Stimulated activated CD8-positive, alpha-beta memory T cell treated with anti-CD3 and anti-CD28 coated beads, Interleukin-12 subunit alpha, Interleukin-12 subunit beta, amount 100 ng/mL, for 24 hours (primary cell): ENCODE data around the gene SCGB2B2.
"Not testable (repeated sequence)": the region's sequence is repeated elsewhere in the genome, so short reads cannot be mapped to it uniquely, and the experiment has no call there.

Source experiments
- DNase-seq: peaks from one replicate; pipeline ENCODE4 v3.0.0-alpha.2; 2020; ENCODE audit errors: extremely low read depth

The SCGB2B2 gene

DNA sequence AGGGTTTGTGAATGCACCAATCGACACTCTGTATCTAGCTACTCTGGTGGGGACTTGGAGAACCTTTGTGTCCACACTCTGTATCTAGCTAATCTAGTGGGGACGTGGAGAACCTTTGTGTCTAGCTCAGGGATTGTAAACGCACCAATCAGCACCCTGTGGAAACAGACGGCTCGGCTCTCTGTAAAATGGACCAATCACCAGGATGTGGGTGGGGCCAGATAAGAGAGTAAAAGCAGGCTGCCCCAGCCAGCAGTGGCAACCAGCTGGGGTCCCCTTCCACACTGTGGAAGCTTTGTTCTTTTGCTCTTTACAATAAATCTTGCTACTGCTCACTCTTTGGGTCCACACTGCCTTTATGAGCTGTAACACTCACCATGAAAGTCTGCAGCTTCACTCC, 8.3 kb downstream of the SCGB2B2 start:
- DNase-seq = not testable (repeated sequence)

DNA sequence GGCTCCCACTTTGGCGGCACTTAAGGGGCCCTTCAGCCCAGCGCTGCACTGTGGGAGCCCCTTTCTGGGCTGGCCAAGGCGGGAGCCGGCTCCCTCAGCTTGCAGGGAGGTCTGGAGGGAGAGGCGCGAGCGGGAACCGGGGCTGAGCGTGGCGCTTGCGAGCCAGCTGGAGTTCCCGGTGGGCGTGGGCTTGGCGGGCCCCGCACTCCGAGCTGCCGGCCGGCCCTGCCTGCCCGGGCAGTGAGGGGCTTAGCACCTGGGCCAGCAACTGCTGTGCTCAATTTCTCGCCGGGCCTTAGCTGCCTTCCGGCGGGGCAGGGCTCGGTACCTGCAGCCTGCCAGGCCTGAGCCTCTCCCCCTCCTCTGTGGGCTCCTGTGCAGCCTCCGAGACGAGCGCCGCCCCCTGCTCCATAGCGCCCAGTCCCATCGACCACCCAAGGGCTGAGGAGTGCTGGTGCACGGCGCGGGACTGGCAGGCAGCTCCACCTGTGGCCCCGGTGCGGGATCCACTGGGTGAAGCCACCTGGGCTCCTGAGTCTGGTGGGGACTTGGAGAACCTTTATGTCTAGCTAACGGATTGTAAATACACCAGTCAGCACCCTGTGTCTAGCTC, 8.8 kb downstream of the SCGB2B2 start:
- not testable (repeated sequence) for DNase-seq

DNA sequence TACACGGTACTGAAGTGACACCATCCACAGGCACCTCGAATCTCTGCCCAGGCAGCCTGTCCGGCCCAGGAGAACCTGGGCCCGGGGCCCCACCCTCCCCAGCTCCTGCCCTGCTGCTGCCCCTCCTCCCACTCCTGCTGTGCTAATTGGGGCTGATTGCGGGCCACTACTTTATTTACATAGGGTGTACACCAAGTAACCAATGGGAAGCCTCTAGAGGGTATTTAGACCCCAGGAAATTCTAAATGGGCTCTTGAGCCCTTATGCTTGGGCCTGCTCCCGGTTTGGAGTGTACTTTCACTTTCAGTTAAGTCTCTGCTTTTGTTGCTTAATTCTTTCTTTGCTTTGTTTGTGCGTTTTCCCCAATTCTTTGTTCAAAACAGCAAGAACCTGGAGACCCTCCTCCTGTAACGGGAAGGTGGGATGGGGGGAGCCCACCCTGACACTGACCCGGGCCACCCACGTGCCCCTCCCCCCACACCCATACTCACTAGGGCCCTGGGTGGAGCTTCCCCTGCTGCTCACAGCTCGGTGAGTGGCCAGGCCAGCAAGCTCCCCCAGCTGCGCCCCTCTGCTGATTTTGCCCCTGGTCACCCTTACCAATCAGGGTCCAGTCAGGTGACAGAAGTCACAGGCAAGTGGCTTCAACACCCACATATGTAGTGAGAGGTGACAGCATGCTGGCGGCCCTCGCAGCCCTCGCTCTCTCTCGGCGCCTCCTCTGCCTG, 9.4 kb downstream of the SCGB2B2 start:
- DNase-seq = no peak

DNA sequence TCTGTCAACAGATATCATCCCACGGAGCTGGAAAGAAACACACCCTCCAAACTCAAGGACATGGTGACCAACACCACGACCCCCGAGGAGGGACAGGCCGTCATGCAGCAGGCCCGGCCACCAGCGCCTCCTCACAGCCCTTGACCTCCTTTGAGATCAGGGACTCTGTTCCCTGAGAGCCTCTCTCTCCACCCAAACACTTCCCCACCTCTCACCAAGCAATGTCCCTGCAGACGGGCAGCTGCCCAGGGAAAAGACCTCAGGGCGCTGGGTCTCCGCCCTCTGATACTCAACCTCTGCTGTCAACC, 10.0 kb downstream of the SCGB2B2 start:
- DNase-seq = no peak

DNA sequence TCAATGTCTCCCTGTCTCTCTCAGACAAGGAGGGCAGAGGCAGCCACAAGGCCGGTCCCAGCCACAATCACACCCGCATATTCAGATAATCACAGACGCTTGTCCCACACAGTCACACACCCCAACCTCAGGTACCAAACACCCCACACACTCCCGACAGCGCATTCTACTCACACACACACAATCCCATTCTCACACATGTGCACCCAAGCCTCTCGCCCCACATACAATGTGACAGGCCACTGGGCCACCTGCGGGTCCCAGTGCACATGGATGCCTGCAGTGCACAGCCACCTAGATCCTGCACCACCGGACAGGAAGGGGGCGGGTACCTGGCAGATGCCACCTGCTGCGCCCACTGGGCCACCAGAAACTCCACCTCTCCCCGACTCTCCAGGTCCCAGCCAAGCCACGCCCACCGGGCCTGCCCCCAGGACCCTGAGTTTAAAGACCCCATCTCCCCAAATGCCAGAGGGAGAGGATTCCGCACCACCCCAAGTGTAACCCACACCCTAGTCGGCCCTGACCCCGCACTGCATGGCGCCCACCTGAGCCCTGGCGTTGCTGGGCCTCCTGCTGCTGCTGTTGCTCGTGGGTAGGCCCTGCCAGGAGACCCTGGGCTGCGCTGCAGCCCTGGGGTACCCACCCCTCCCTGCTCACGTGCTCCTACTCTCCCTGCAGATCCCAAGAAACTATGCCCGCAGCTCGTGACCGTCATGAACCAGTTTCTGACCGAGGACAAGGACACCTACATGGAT, 10.6 kb downstream of the SCGB2B2 start:
- no peak for DNase-seq

DNA sequence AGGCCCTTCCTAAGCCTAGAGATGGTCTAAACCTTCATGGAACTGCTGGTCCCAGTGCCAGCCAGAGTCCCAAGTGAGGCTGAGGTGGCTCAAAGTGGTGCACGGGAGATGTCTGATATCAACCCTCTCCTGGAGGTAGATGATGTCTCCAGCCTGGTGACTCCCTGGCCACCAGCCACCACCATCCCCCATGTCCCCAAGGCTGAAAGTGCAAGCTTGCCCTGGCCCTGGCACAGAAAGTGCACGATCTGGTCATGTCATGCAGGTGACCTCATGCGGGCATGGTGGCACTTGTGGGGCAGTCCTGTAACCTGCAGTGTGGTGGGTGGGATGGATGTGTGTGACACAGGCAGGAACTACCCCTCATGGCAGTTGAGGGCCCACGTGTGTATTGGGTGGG, 11.7 kb downstream of the SCGB2B2 start:
- DNase-seq = not testable (repeated sequence)

DNA sequence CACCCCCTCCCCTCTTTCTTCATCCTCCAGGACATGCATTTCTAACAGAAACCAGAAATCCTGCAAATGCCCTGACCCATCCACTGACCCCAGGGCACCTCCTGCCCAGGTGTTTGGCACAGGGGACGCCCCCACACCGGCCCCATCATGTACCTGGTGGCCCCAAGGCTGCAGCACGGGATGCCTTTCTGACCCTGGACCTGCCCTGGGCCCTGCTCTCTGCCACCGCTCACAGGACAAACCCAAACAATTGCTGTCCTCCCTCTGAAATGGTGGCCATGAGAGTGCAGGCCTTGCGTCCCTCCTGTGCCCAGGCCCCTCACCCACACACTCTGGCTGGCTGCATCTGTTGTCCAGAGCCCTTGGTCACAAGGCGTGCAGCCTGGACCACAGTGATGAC, 12.1 kb downstream of the SCGB2B2 start:
- no peak for DNase-seq

DNA sequence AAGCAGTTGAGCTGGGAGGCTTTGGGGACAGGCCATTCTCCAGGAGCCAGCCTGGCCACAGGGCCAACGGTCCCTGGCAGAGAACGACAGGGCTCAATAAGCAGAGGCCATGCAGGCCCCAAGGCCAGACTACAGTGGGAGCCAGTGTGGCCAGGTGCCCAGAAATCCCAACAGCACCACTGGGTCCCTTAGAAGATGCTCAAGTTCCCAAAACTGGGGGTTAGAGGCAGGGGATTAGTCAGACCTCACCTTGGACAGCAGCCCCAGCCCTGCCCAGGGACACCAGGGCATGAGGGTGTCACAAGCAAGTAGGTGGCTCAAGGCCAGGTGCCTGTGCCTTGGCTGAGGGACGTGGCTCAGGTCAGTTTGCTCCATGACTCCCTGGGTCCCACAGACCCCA, 12.8 kb downstream of the SCGB2B2 start:
- no peak for DNase-seq

DNA sequence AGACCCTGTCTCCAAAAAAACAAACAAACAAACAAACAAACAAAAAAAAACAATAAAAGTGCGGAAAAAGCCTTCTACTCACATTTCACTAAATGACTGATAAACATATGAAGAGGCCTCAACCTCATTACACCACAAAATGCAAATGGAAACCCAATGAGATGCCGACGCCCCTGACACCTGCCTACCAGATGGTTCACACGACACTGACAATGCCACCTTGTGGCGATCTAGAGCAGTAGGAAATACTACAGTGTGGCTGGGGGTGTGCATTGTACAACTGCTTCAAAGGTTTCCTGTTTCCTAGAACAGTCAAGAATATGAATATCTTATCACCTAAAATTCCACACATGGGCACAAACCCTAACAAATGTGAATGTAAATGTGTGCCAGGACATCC, 14.0 kb downstream of the SCGB2B2 start:
- no peak for DNase-seq

DNA sequence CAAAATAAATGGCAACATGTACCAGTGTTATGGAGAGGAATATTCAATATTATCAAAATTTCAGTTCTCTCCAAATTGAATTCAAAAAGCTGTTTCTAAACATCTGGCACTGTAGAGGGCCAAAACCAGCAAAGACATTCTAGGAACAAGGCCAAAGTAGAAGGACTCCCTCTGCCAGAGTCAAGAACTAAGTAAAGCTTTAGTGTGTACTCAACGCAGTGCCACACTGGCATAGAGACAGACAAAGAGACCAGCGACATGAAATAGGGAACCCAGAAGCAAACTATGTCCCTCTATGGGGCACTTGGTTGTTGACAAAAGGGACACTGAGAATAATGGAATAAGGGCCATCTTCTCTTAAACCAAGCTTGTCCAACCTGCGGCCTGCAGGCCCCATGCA, 15.6 kb downstream of the SCGB2B2 start:
- no peak for DNase-seq

DNA sequence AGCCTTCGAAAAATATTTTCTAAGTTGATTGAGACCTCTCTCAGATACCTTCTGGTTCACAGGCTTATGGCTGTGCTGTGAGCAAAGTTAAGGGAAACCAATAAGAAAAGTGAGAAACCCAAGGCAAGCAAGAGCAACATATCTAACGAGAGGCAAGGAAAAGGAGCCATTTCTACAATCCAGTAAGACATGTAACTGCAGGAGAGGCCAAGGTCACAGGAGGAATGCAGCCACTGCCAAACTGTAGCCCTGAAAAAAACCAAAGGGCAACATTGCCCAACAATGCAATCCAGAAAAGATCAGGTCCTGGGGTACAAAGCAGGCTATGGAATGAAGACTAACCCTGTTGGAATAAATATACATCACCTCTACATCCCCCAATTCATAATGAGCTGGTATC, 21.3 kb downstream of the SCGB2B2 start:
- no peak for DNase-seq

DNA sequence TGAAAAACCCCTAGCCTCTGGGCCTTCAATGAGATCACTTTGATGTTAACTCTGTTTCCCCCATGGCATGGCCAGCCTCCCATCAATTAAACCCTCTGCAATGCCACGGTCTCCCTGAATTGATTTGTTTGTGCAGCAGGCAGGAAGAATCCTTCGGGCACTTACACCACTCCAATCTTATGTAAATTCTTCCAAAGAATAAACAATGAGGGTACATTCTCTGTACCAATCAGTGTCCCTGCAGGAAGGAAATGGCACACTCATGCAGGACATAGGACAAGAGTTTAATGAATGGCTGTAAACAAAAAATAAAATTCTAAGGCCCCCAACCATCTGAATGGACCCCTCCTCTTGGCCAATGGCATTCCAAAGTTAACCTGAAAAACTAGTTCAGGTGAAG, 22.2 kb downstream of the SCGB2B2 start:
- DNase-seq = no peak

DNA sequence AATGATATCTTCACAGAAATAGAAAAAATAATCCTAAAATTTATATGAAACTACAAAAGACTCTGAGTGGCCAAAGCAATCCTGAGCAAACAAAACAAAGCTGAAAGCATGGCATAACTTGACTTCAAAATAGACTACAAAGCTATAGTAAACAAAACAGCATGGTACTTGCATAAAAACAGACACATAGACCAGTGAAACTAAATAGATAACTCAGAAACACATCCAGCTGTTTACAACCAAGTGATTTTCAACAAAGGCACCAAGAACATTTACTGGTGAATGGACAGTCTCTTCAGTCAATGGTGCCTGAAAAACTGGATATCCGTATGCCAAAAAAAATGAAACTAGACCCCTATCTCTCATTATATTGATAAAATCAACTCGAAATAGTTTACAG, 25.2 kb downstream of the SCGB2B2 start:
- no peak for DNase-seq

DNA sequence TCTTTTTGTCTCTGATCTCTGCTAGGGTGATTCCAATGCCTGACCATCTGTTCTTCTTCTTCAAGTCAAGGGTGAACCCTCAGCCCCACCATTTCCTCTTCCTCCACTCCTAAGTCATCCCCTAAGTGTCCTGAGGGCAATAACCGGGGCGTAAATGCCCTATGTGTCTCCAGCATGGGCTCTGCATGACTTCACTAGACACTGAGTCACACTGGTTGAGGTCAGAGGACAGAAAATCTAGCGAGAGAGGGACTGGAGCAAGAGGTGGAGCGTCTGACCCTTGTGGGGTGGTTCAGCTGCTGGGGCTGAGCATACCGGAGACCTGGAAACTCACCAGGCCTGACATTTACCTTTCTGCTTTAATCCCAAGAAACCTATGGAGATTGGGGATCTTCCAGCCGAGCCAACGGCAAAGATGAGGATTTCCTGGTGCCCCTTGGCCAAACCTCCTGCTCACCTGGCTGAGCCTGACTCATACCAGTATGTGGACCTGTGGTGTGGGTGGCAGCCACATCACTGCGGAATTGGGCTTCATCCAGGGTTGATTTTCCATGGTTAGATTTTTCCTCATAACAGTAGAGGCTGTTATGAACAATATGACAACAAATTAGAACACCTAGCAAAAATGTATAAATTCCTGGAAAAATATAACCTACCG, 26.9 kb downstream of the SCGB2B2 start:
- DNase-seq = no peak

DNA sequence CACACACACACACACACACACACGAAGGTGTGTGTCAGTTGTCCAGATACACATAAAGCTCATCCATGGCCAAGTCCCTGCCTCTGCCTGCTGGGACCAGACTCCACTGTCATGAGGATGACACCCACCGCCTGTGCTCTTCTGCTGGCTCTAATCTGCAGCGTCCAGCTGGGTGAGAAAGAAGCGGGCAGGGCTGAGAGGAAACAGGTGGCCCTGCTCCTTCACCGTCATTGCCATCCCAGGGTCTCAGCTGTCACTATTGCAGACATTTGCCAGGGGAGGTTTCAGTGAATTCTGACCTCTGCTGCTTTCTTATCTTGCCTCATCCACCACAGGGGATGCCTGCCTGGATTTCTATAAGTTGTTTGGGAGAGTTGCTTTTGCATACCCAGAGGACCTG, 31.4 kb downstream of the SCGB2B2 start:
- no peak for DNase-seq

DNA sequence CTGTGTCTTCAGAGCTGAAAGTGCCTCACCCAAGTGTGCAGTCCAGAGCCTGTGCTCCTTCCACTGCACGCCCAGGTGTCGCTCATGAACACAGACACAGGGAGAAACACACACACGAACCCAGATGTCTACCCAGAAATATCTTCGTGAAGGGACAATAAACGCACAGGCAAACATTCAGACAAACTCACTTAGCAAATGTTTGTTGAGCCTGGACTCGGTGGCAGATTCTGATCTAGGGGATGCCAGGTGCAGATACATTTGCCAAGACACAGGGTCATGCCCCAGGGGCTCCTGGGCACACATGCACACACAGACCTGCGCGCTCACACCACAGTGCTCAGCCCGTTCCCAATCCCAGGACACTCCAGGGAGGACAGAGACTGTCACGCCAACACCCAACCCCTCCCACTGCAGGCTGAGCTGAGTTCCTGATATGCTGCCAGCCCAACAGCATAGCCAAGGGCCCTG, 31.9 kb downstream of the SCGB2B2 start:
- DNase-seq = no peak

DNA sequence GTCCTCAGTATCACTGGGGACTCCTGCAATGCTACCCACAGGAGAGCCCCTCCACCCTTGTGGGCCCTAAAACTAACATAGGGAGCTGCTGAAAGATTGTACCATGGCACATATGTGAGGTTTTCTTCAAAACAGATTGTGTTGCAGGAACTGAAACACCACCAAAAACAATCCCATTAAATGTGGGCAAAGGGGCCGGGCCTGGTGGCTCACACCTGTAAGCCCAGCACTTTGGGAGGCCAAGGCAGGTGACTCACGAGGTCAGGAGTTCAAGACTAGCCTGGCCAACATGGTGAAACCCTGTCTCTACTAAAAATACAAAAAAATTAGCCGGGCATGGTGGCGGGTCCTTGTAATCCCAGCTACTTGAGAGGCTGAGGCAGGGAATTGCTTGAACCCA, 34.7 kb downstream of the SCGB2B2 start:
- no peak for DNase-seq

DNA sequence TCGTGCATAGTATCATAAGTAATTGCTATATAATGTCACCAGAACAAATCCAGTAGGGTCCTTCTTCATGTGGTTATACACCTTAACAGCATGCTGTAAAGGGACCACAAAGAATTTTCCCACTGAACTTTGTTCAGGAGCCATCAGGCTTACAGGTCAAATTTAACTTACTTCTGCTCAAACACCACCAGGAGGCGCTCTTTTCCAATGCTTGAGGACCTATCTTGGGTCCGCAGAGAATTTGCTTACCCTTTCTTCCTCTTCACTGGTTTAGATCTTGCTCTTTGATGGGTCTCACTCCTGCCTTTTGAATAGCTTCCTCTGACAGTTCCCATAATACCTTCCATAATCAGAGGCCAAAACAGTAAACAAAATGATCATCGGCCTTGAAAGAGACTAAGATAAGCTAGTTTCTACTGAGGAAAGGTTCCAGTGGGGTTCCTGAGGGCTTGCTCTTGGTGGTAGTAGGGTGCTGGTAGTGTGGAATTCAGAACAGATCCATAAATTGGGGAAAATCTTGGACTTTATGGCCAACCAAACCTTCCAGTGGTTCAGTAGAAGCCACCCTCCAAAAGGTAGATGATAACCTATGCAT, 37.4 kb downstream of the SCGB2B2 start:
- peak; percentile 31 for DNase-seq

DNA sequence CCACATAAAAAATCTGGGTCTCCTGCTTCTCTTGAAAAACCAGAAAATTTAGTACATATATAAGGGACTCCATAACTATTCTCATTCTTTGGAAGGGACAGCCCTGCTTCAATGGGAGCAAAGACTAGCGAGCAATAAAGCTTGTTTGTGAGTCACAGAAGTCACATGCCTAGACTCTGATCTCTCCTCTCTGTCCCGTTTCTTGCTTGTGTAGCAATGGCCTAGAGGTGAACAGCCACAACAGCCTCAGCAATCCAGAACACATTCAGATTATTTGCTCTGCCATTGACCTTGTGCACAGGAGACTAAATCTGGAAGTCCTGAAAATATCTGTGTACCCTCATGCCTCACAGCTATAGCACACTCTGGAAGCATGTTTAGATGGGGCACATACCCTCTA, 43.2 kb downstream of the SCGB2B2 start:
- no peak for DNase-seq
